Lung (tissue), 12 donors: Measurements from ENCODE around the gene C5orf52. TPM values are rescaled to one million over a fixed set of nuclear protein-coding genes. Genes with fewer than 3 reads are reported as not detected.

Source experiments
- ATAC-seq: fragments of 200-7000 bp; cut with Tn5 transposase; one replicate; pipeline ENCODE4 v1.9.1; 2020; ENCODE audit warnings: moderate number of reproducible peaks; ENCODE audit not compliant: insufficient read depth, low FRiP score
- DNase-seq, 3 donors: peaks; one replicate each; pipeline ENCODE4 v3.0.0-alpha.2; 2013 to 2017
- H3K27ac ChIP-seq, 2 donors: one replicate each; pipeline ENCODE4 v1.5.1; 2013; ENCODE audit warnings: mild to moderate bottlenecking in 2 of 2, moderate library complexity in 2 of 2, control low read depth in 1 of 2, inconsistent platforms in 1 of 2, low read depth in 1 of 2, low read length in 1 of 2
- H3K27me3 ChIP-seq, 3 donors: one replicate each; pipeline ENCODE4 v1.5.1; 2013; ENCODE audit warnings: low read length in 2 of 3; ENCODE audit not compliant: control insufficient read depth in 3 of 3, insufficient read depth in 3 of 3
- H3K36me3 ChIP-seq, 4 donors: one replicate each; pipeline ENCODE4 v1.5.1; 2013; ENCODE audit warnings: low read length in 4 of 4, mild to moderate bottlenecking in 1 of 4, moderate library complexity in 1 of 4; ENCODE audit not compliant: control insufficient read depth in 4 of 4, insufficient read depth in 4 of 4
- H3K4me1 ChIP-seq, 5 donors: one replicate each; pipeline ENCODE4 v1.5.1; 2013; ENCODE audit warnings: low read length in 5 of 5, mild to moderate bottlenecking in 2 of 5, moderate library complexity in 1 of 5; ENCODE audit not compliant: control insufficient read depth in 5 of 5, insufficient read depth in 5 of 5
- H3K4me3 ChIP-seq: one replicate; pipeline ENCODE4 v1.5.1; 2013; ENCODE audit warnings: mild to moderate bottlenecking, control low read depth, moderate library complexity
- H3K9ac ChIP-seq, 2 donors: one replicate each; pipeline ENCODE4 v1.5.1; 2013; ENCODE audit warnings: low read length in 2 of 2, control low read depth in 1 of 2; ENCODE audit not compliant: insufficient read depth in 1 of 2
- H3K9me3 ChIP-seq, 4 donors: one replicate each; pipeline ENCODE4 v1.5.1; 2013; ENCODE audit warnings: low read length in 3 of 4, mild to moderate bottlenecking in 1 of 4, moderate library complexity in 1 of 4; ENCODE audit not compliant: control insufficient read depth in 4 of 4, insufficient read depth in 3 of 4
- WGBS, 2 donors: extraction: QIAGEN DNeasy Blood & Tissue Kit; methylation state at CpG; one replicate each; pipeline ENCODE4 v1.1.7; 2013; 5-methylcytosine and 5-hydroxymethylcytosine counted together
- polyA plus RNA-seq, 2 donors: library from polyadenylated mRNA; stranded (reverse); fragments of 200-250 nt; gene quantifications; one replicate each; pipeline ENCODE4 v1.2.1, GENCODE V29; 2013
- total RNA-seq, 2 donors: library from RNA; depleted of rRNA in 1 of 2; stranded (reverse); fragments of >200 nt in 1 of 2; gene quantifications; one replicate each; pipeline ENCODE4 v1.2.1, GENCODE V29; 2014 to 2021
- TF ChIP-seq, protein P1 (sequence below): IDR thresholded peaks from 2 replicates; pipeline ENCODE4 v1.5.1; 2012; ENCODE audit warnings: mild to moderate bottlenecking; ENCODE audit errors: control extremely low read depth, extremely low read depth
- donor health status: control.
- donor health status: control.
- donor health status: Bipolar disorder and iron deficiency.
- donor health status: healthy.
- donor health status: DM: yes; HTN: yes; CAD: no.

The C5orf52 gene
- total and polyA plus RNA-seq, 4 donors, result 0.09 TPM; not detected in 3

DNA sequence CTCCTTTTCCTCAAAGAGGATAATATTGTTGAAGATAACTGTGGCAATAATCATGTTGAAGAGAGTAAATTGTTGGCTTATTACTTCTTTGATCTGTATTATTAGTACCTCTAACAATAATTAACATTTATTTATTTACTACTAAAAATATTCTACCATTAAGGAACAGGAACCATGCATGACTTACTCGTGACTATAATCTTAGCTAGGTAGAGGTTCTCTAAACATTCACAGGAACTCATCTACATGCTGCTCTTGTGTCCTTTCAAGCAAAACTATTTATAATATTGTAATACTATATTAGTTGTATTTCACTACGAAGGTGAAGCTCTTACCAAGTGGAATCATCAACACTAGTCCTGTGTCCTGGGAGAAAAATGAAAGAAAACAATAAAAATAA, 22.2 kb upstream of the C5orf52 start:
- H3K9me3 ChIP-seq, result peaks cover 0 to 2% (median 0%) of the 10 kb centered on the region in 4 donors
- no peaks in the 10 kb centered on the region for H3K36me3 ChIP-seq
- TF ChIP-seq, protein P1, sequence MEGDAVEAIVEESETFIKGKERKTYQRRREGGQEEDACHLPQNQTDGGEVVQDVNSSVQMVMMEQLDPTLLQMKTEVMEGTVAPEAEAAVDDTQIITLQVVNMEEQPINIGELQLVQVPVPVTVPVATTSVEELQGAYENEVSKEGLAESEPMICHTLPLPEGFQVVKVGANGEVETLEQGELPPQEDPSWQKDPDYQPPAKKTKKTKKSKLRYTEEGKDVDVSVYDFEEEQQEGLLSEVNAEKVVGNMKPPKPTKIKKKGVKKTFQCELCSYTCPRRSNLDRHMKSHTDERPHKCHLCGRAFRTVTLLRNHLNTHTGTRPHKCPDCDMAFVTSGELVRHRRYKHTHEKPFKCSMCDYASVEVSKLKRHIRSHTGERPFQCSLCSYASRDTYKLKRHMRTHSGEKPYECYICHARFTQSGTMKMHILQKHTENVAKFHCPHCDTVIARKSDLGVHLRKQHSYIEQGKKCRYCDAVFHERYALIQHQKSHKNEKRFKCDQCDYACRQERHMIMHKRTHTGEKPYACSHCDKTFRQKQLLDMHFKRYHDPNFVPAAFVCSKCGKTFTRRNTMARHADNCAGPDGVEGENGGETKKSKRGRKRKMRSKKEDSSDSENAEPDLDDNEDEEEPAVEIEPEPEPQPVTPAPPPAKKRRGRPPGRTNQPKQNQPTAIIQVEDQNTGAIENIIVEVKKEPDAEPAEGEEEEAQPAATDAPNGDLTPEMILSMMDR, result no peak

GRCh38 chr5:157650991-157651611, 20.2 kb upstream of the C5orf52 start:
- Histone ChIP-seq H3K4me3 (no peak overlapping the region), H3K4me1 (peaks cover 0 to 6% (median 0%) of the 10 kb centered on the region in 5 donors), H3K36me3 (no peaks in the 10 kb centered on the region), H3K27ac (no peak overlapping the region), H3K9me3 (peaks cover 0 to 2% (median 0%) of the 10 kb centered on the region in 4 donors), H3K9ac (no peak overlapping the region), H3K27me3 (no peaks in the 10 kb centered on the region)
- DNase-seq, result no peak
- WGBS, 2 donors, result 79 to 92% methylated on average over 32 to 33 of the region's 33 CpGs
- TF ChIP-seq, protein P1, result no peak
- ATAC-seq, result no peak

More for the DNA sequence above, 22.2 kb upstream of the C5orf52 start:
- peaks cover 0 to 6% (median 0%) of the 10 kb centered on the region in 5 donors for H3K4me1 ChIP-seq
- no peaks in the 10 kb centered on the region for H3K27me3 ChIP-seq
- ATAC-seq, result no peak
- 85 to 88% methylated on average over 2 of the region's 2 CpGs for WGBS, 2 donors
- no peak overlapping the region for H3K27ac ChIP-seq
- no peak for DNase-seq
- no peak overlapping the region for H3K4me3 ChIP-seq
- H3K9ac ChIP-seq, result no peak overlapping the region

DNA sequence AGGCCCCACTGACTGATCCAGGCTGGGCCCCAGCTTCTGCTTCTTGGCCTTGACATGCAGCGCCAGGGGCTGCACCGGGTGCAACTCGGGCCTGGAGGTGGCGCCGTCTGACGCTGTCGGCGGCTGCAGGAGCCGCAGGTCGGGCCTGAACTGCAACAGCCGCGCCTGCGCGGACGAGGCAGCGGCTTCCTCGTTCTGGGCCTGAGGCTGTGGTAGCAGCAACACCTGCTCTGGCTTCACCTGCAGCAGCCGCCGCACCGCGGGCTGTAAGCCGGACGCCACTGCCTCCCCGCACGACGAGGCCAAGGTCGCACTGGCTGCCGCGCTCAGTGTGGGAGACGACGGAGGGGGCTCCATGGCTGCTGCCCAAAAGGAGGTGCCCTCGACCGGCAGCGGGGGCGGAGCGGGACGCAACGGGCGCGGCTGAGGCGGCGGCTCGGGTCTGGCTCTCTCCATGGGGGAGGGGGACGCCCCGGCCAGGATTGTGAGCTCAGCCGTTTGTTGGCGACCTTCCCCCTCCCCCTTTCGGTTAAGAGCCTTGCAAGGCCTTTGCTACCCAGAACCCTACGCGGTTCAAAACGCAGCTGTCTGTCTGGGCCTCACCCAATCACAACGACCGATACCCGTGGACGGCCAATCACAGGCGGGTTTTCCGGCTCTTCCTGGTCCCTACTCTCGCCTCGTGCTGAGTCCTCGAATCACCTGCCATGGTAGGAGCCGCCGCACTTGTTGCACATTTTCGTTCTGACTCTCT, 19.5 kb upstream of the C5orf52 start:
- H3K4me1 ChIP-seq, result peaks cover 0 to 6% (median 0%) of the 10 kb centered on the region in 5 donors
- H3K9ac ChIP-seq, result peak overlapping the region in 1 of 2 donors; percentile 2
- H3K4me3 ChIP-seq, result peak overlapping the region; percentile 24
- TF ChIP-seq, protein P1, result peak; percentile 16
- WGBS, 2 donors, result 20 to 23% methylated on average over 62 to 63 of the region's 63 CpGs
- no peaks in the 10 kb centered on the region for H3K36me3 ChIP-seq
- H3K9me3 ChIP-seq, result peaks cover 0 to 2% (median 0%) of the 10 kb centered on the region in 4 donors
- no peaks in the 10 kb centered on the region for H3K27me3 ChIP-seq
- peak overlapping the region in 1 of 2 donors; percentile 17 for H3K27ac ChIP-seq
- ATAC-seq (peak; percentile 92), DNase-seq (peak; percentile 44 to 73 (median 69))
